Measurements from ENCODE around the gene PEF1. TPM values are rescaled to one million over a fixed set of nuclear protein-coding genes. Genes with fewer than 3 reads are reported as not detected.

Gene PEF1
- polyA plus RNA-seq, 1 donor (not counting 4 experiments of a cell fraction or from before 2014, with no cell fraction given) = 72.2 TPM

DNA sequence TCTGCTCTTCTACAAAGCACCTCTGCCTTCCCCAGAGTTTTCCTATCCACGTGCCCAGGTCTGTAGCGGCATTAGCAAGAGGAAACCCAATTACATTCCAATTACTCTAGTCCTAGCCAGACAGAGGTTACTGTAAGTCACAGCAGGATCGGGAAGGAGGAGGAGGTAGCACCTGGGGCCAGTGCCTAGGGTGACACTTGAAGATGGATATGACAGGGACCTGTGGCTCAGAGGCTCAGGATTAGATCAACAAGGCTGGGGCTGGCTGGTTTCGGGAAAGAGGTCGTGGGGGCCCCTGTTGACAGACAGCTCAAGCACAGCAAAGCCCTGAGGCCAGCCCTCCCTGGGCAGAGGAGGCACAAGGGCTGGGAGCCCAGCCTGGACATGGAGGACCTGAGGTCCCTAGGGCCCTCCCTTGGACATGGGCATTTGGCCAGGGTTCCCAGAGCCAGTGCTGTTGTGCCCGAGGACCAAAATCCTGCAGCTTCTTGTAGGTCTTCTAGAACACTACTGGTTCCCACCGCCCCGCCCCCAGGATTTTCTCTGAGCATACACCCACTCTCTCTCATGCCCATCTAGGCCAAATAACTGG lies 30.2 kb downstream of the PEF1 start:
- Histone ChIP-seq H3K9me1 (ENCODE audit: control insufficient read depth, extremely low read depth, insufficient read depth, low read length) (no peaks in the 10 kb centered on the region), H3K4me3 (ENCODE audit: control insufficient read depth in 2 of 3, extremely low read depth in 1 of 3, insufficient read depth in 2 of 3, low read depth in 1 of 3, low read length in 3 of 3) (no peak overlapping the region), H2AFZ (ENCODE audit: control insufficient read depth, low read length) (no peak overlapping the region), H3K27me3 (ENCODE audit: control insufficient read depth, extremely low read depth, insufficient read depth, low read length) (peaks cover 24% of the 10 kb centered on the region), H3K36me3 (ENCODE audit: control insufficient read depth in 2 of 2, extremely low read depth in 1 of 2, insufficient read depth in 2 of 2, low read length in 2 of 2) (no peaks in the 10 kb centered on the region), H3K4me2 (ENCODE audit: control insufficient read depth, extremely low read depth, insufficient read depth, low read depth, low read length) (no peak overlapping the region), H3K79me2 (ENCODE audit: control insufficient read depth, insufficient read depth, low read length) (no peaks in the 10 kb centered on the region), H3K9ac (ENCODE audit: control insufficient read depth, extremely low read depth, insufficient read depth, low read length) (no peak overlapping the region), H3K4me1 (ENCODE audit: control insufficient read depth, extremely low read depth, insufficient read depth, low read length) (no peaks in the 10 kb centered on the region), H3K9me3 (ENCODE audit: control insufficient read depth, low read depth, low read length) (no peaks in the 10 kb centered on the region), H3K27ac (ENCODE audit: control insufficient read depth, insufficient read depth, low read length) (no peak overlapping the region), H4K20me1 (ENCODE audit: control insufficient read depth, extremely low read depth, insufficient read depth, low read length) (no peaks in the 10 kb centered on the region)
- no peak for FAIRE-seq
- dilution Hi-C loops (cut with MboI; ENCODE audit: extremely low pct_ligation_motif_present, low sequenced_read_pairs) = no loop called here
- DNase-seq (ENCODE audit: low read depth, low spot score) = no peak
- no peak for TF ChIP-seq EZH2 (IDR thresholded peaks at IDR 0.05; ENCODE audit: low read length)
- TF ChIP-seq, protein P1, sequence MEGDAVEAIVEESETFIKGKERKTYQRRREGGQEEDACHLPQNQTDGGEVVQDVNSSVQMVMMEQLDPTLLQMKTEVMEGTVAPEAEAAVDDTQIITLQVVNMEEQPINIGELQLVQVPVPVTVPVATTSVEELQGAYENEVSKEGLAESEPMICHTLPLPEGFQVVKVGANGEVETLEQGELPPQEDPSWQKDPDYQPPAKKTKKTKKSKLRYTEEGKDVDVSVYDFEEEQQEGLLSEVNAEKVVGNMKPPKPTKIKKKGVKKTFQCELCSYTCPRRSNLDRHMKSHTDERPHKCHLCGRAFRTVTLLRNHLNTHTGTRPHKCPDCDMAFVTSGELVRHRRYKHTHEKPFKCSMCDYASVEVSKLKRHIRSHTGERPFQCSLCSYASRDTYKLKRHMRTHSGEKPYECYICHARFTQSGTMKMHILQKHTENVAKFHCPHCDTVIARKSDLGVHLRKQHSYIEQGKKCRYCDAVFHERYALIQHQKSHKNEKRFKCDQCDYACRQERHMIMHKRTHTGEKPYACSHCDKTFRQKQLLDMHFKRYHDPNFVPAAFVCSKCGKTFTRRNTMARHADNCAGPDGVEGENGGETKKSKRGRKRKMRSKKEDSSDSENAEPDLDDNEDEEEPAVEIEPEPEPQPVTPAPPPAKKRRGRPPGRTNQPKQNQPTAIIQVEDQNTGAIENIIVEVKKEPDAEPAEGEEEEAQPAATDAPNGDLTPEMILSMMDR (optimal IDR thresholded peaks at IDR 0.05 in 1 of 3, IDR thresholded peaks at IDR 0.05 in 1 of 3, conservative IDR thresholded peaks at IDR 0.05 in 1 of 3; ENCODE audit: extremely low read depth in 1 of 3, insufficient read depth in 2 of 3, low read length in 3 of 3) = no peak

DNA sequence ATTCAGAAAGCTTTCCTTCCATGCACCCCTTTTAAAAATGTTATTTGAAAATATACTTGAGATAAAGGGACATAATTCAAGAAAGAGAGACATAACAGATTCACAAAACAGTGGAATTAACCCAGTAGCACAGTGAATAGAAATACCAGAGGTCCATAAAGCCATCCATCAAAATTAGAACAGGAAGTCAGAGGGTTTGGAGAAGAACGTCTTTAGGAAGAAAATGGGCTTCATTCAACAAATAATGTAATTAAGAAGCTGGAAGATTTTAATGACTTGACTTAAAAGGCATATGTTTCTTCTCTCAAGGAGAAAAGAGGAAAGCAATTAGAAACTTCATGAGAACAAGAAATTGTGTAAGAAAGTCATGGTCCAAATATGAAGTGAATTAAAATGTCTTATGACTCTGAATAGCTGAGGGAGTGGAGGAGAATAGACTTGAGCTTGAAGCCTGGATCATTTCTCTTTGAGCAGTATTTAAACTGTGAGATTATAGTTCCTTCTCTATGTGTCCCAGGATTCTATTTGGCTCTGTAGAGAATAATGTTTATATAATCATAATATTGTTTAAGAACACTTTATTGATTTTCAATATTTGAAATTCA lies 35.1 kb downstream of the PEF1 start:
- Histone ChIP-seq H3K4me1 (ENCODE audit: control insufficient read depth, extremely low read depth, insufficient read depth, low read length) (peaks cover 6% of the 10 kb centered on the region), H3K9me3 (ENCODE audit: control insufficient read depth, low read depth, low read length) (no peaks in the 10 kb centered on the region), H3K9ac (ENCODE audit: control insufficient read depth, extremely low read depth, insufficient read depth, low read length) (no peak overlapping the region), H3K36me3 (ENCODE audit: control insufficient read depth in 2 of 2, extremely low read depth in 1 of 2, insufficient read depth in 2 of 2, low read length in 2 of 2) (no peaks in the 10 kb centered on the region), H3K4me3 (ENCODE audit: control insufficient read depth in 2 of 3, extremely low read depth in 1 of 3, insufficient read depth in 2 of 3, low read depth in 1 of 3, low read length in 3 of 3) (no peak overlapping the region), H3K27me3 (ENCODE audit: control insufficient read depth, extremely low read depth, insufficient read depth, low read length) (no peaks in the 10 kb centered on the region), H2AFZ (ENCODE audit: control insufficient read depth, low read length) (no peak overlapping the region), H3K9me1 (ENCODE audit: control insufficient read depth, extremely low read depth, insufficient read depth, low read length) (no peaks in the 10 kb centered on the region), H3K27ac (ENCODE audit: control insufficient read depth, insufficient read depth, low read length) (no peak overlapping the region), H4K20me1 (ENCODE audit: control insufficient read depth, extremely low read depth, insufficient read depth, low read length) (no peaks in the 10 kb centered on the region), H3K4me2 (ENCODE audit: control insufficient read depth, extremely low read depth, insufficient read depth, low read depth, low read length) (no peak overlapping the region), H3K79me2 (ENCODE audit: control insufficient read depth, insufficient read depth, low read length) (no peaks in the 10 kb centered on the region)
- dilution Hi-C loops (cut with MboI; ENCODE audit: extremely low pct_ligation_motif_present, low sequenced_read_pairs) = no loop called here
- DNase-seq (ENCODE audit: low read depth, low spot score) (no peak), FAIRE-seq (no peak)
- TF ChIP-seq, protein P1 (optimal IDR thresholded peaks at IDR 0.05 in 1 of 3, IDR thresholded peaks at IDR 0.05 in 1 of 3, conservative IDR thresholded peaks at IDR 0.05 in 1 of 3; ENCODE audit: extremely low read depth in 1 of 3, insufficient read depth in 2 of 3, low read length in 3 of 3) = no peak
- no peak for TF ChIP-seq EZH2 (IDR thresholded peaks at IDR 0.05; ENCODE audit: low read length)

All from keratinocyte (primary cell).